SH-SY5Y (cell line): ENCODE results near the gene TSSK2.

ENCODE experiments used
- GATA2 ChIP-seq: IDR thresholded peaks from 2 replicates; pipeline ENCODE4 v1.6.1; 2011; ENCODE audit warnings: mild to moderate bottlenecking, low read depth, low read length
- GATA3 ChIP-seq: IDR thresholded peaks from 2 replicates; pipeline ENCODE4 v1.6.1; 2011; ENCODE audit warnings: low read depth, mild to moderate bottlenecking, low read length, moderate library complexity

DNA sequence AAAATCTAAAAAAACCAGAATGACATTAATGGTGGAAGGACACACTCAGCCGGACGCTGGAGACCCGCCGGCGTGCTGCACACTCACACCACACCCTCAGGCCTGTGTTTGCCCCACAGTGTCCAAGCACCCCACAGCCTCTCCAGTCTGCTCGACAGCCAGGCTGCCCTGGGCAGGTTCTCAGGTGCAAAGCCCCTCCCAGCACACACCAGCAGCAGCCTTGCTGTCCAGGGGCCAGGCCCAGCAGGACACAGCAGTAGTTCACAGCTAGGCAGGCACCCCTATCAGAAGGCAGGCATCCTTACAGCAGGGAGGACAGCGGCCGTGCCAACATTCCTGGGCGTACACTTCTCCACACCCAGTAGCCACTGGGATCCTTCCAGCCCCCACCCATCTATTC lies 49.1 kb downstream of the TSSK2 start:
- TF ChIP-seq GATA2 (no peak), GATA3 (no peak)
